GM12878 (cell line): ENCODE data around the gene TPRA1. TPM values are rescaled to one million over a fixed set of nuclear protein-coding genes. Genes with fewer than 3 reads are reported as not detected.

ENCODE experiments used
- ATAC-seq: fragments of 200-7000 bp; cut with Tn5 transposase; 3 replicates; pipeline ENCODE4 v1.9.1; 2020; ENCODE audit warnings: mild to moderate bottlenecking, moderate library complexity
- BruUV-seq: library from RNA; stranded (reverse); fragments of 400-500 nt; replicated peaks from 2 replicates; lab custom pipeline; 2021; lab: Mats Ljungman, UMichigan
- CTCF ChIA-PET: fragments of 300-600 bp; sonication (Branson Sonifier 250); formaldehyde crosslinking; extraction: SDS; loops from one replicate; lab custom pipeline; 2021; ENCODE audit warnings: inconsistent platforms; lab: Yijun Ruan, JAX
- POLR2A ChIA-PET: fragments of 350-600 bp; formaldehyde crosslinking; extraction: SDS; loops from one replicate; lab custom pipeline; 2021; ENCODE audit warnings: inconsistent platforms; lab: Charles Lee
- RAD21 ChIA-PET: fragments of 300-600 bp; sonication (Branson Sonifier 250); formaldehyde crosslinking; loops from one replicate; lab custom pipeline; 2023; ENCODE audit warnings: antibody characterized with exemption; ENCODE audit not compliant: unreplicated experiment; lab: Charles Lee
- SMC1A ChIA-PET: fragments of 300-600 bp; sonication (Branson Sonifier 250); formaldehyde crosslinking; loops from one replicate; lab custom pipeline; 2023; ENCODE audit not compliant: unreplicated experiment, uncharacterized antibody; lab: Charles Lee
- DNase-seq: peaks from one replicate; pipeline ENCODE4 v3.0.0-alpha.2; 2011; ENCODE audit warnings: low read depth, low spot score
- FAIRE-seq: peaks from 3 replicates; lab custom pipeline; 2011; peaks lifted over from hg19 to GRCh38; lab: Jason Lieb, UNC
- H2AFZ ChIP-seq: 2 replicates; pipeline ENCODE4 v1.6.0; 2011; ENCODE audit warnings: low read depth, low read length, control low read depth; ENCODE audit not compliant: control insufficient read depth
- H3K27ac ChIP-seq: 2 replicates; pipeline ENCODE4 v1.5.1; 2011; ENCODE audit warnings: control low read depth; ENCODE audit not compliant: control insufficient read depth, insufficient read depth
- H3K27me3 ChIP-seq, 2 experiments: replicated peaks in 1 of 2; 2 replicates each; pipeline versions ENCODE4 v1.6.0 to v1.6.1; 2011; ENCODE audit warnings: low read length in 1 of 2; ENCODE audit not compliant: control insufficient read depth in 2 of 2, insufficient read depth in 2 of 2
- H3K36me3 ChIP-seq, 2 experiments: 2 replicates each; pipeline ENCODE4 v1.5.1; 2011; ENCODE audit warnings: low read length in 1 of 2; ENCODE audit not compliant: control insufficient read depth in 2 of 2, insufficient read depth in 2 of 2
- H3K4me1 ChIP-seq: 2 replicates; pipeline ENCODE4 v1.6.1; 2011; ENCODE audit warnings: mild to moderate bottlenecking, low read length, moderate library complexity, mixed read lengths; ENCODE audit not compliant: control insufficient read depth, insufficient read depth
- H3K4me2 ChIP-seq: 2 replicates; pipeline ENCODE4 v1.6.0; 2011; ENCODE audit warnings: control low read depth; ENCODE audit not compliant: control insufficient read depth, insufficient read depth
- H3K4me3 ChIP-seq: fragments of 200-600 bp; sonication (generic); 2 replicates; pipeline ENCODE4 v1.5.1; 2016
- H3K79me2 ChIP-seq: 2 replicates; pipeline ENCODE4 v1.6.0; 2011; ENCODE audit warnings: low read length; ENCODE audit not compliant: control insufficient read depth, insufficient read depth
- H3K9ac ChIP-seq: 2 replicates; pipeline ENCODE4 v1.8.0; 2011; ENCODE audit warnings: low read length, control low read depth, mixed read lengths; ENCODE audit not compliant: control insufficient read depth, insufficient read depth
- H3K9me3 ChIP-seq: replicated peaks from 3 replicates; pipeline ENCODE4 v1.5.1; 2011; ENCODE audit warnings: mild to moderate bottlenecking, low read length; ENCODE audit not compliant: control insufficient read depth, insufficient read depth
- H4K20me1 ChIP-seq: 2 replicates; pipeline ENCODE4 v1.6.0; 2011; ENCODE audit not compliant: control insufficient read depth, insufficient read depth
- CEBPZ ChIP-seq: fragments of 150-350 bp; IDR thresholded peaks from 2 replicates; pipeline ENCODE4 v1.6.1; 2016; ENCODE audit warnings: low read depth, low read length
- RELA ChIP-seq: fragments of 450-650 bp; IDR thresholded peaks from 2 replicates; pipeline ENCODE4 v1.8.0; 2014; ENCODE audit warnings: borderline replicate concordance; ENCODE audit not compliant: partially characterized antibody
- RUNX3 ChIP-seq: IDR thresholded peaks from 2 replicates; pipeline ENCODE4 v1.6.1; 2012; ENCODE audit warnings: low read length, inconsistent platforms
- SIX5 ChIP-seq: IDR thresholded peaks from 2 replicates; pipeline ENCODE4 v1.6.1; 2011; ENCODE audit warnings: mild to moderate bottlenecking, low read depth, low read length, moderate library complexity; ENCODE audit not compliant: severe bottlenecking
- STAT1 ChIP-seq: fragments of 450-650 bp; conservative IDR thresholded peaks from 2 replicates; pipeline ENCODE4 v1.6.1; 2014; ENCODE audit warnings: antibody characterized with exemption, mild to moderate bottlenecking
- ZNF592 ChIP-seq: fragments of 450-650 bp; IDR thresholded peaks from 2 replicates; pipeline ENCODE4 v1.6.1; 2017; ENCODE audit warnings: mild to moderate bottlenecking, moderate library complexity
- ZSCAN29 ChIP-seq: fragments of 450-650 bp; IDR thresholded peaks from 2 replicates; pipeline ENCODE4 v1.6.1; 2017; ENCODE audit warnings: mild to moderate bottlenecking, moderate library complexity
- WGBS: methylation state at CpG from one replicate; pipeline ENCODE4 v1.1.6; 2016; ENCODE audit warnings: low lambda C conversion rate; ENCODE audit not compliant: insufficient replicate concordance, insufficient coverage; ENCODE audit errors: missing lambda C conversion rate; 5-methylcytosine and 5-hydroxymethylcytosine counted together
- in situ Hi-C: fragments of 300-500 bp; cut with MboI; formaldehyde crosslinking; loops from 9 replicates; pipeline ENCODE4 v1.14.3; 2018; ENCODE audit warnings: mixed read lengths
- intact Hi-C: fragments of 100-400 bp; cut with micrococcal nuclease; formaldehyde crosslinking; loops from one replicate; pipeline ENCODE4 v1.14.2; 2022; ENCODE audit not compliant: unreplicated experiment
- polyA plus RNA-seq, 11 experiments: library from polyadenylated mRNA; depleted of rRNA in 4 of 11; unstranded in 6 of 11; stranded (reverse) in 5 of 11; fragments of >200 nt; fragmentation: Nextera tagmentation in 4 of 11; fragmentation: Illumina TruSeq in 1 of 11; extraction: Ambion mirVana in 4 of 11; extraction: Trizol in 1 of 11; gene quantifications; 1 replicate in 1 of 11; 2 replicates in 10 of 11; pipeline versions ENCODE4 v1.2.1 to v1.2.3, GENCODE V29; 2011 to 2016; ENCODE audit warnings: inconsistent platforms in 2 of 11, missing spikeins in 2 of 11, low read depth in 1 of 11
- total RNA-seq, 4 experiments: library from RNA; depleted of rRNA in 3 of 4; stranded (reverse); fragments of >200 nt in 3 of 4; fragmentation: Illumina TruSeq in 1 of 4; extraction: Trizol in 1 of 4; gene quantifications; 2 replicates each; pipeline versions ENCODE4 v1.2.1 to v1.2.3, GENCODE V29; 2013 to 2021

TPRA1 gene
- total and polyA plus RNA-seq, 10 of the 15 experiments (the other 5 are each of a cell fraction or from before 2014, with no cell fraction given), result 1.8 to 39.6 (median 26.6) TPM

DNA sequence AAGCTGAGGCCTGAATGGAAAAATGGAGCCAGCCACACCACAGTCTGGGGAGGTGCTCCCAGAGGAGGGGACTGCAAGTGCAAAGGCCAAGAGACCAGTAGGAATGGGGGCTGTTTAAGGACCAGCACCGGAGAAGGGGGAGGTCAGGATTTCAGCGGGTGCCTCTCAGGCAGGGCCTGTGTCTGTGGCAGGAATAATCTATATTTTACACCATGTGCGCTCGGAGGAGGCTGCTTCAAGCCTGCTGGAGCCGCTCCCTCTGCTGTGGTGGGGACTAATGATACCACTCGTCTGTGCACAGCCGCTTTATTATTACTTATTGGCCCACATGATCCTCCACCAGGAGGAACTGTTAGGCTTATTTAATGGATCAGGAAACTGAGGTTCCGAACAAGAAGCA, 45.3 kb downstream of the TPRA1 start:
- H3K4me3 ChIP-seq, result no peak overlapping the region
- H3K9ac ChIP-seq, result no peak overlapping the region
- H3K27ac ChIP-seq, result no peak overlapping the region
- peaks cover 0 to 1% of the 10 kb centered on the region in 2 experiments for H3K27me3 ChIP-seq
- DNase-seq (no peak), ATAC-seq (no peak), FAIRE-seq (no peak)
- ChIA-PET RAD21 (interaction anchor here (1.0 to 1.5 kb wide), 3 partner anchors 87 to 865 kb away, joined by 3 to 4 read pairs (median 3); no protein-coding TSS in a partner anchor), CTCF (interaction anchor here (0.7 to 3.3 kb wide), 10 partner anchors 11 to 1022 kb away, joined by 3 to 26 read pairs (median 5); no protein-coding TSS in a partner anchor), POLR2A (no interaction called here), SMC1A (interaction anchor here (1.0 kb wide), 1 partner anchor 869 kb away, joined by 4 read pairs; no protein-coding TSS in a partner anchor)
- no peak overlapping the region for H2AFZ ChIP-seq
- in situ Hi-C loops, result loop anchor here (10.0 kb wide), 1 partner anchor 790 kb away; no protein-coding TSS in a partner anchor
- no TSS peak for BruUV-seq
- no peaks in the 10 kb centered on the region for H3K79me2 ChIP-seq
- H3K9me3 ChIP-seq, result no peaks in the 10 kb centered on the region
- no peaks in the 10 kb centered on the region for H4K20me1 ChIP-seq
- H3K4me1 ChIP-seq, result no peaks in the 10 kb centered on the region
- WGBS, result 45% methylated on average over 8 of the region's 8 CpGs
- no peak overlapping the region for H3K4me2 ChIP-seq
- intact Hi-C loops, result loop anchor here (2.0 to 10.0 kb wide), 5 partner anchors 90 to 1410 kb away; partner anchors contain the start of gene PLXNA1
- TF ChIP-seq CEBPZ, result no peak
- no peak for TF ChIP-seq RUNX3
- TF ChIP-seq ZSCAN29, result no peak
- TF ChIP-seq ZNF592, result no peak
- no peak for TF ChIP-seq STAT1
- no peak for TF ChIP-seq RELA
- TF ChIP-seq SIX5, result no peak
- H3K36me3 ChIP-seq, result no peaks in the 10 kb centered on the region
